Middle frontal gyrus (tissue), 1 donor: ENCODE results near the gene ASCC3.
"Not testable (repeated sequence)": the region's sequence is repeated elsewhere in the genome, so short reads cannot be mapped to it uniquely, and the experiment has no call there.

ENCODE experiments used
- DNase-seq: peaks from one replicate; pipeline ENCODE4 v3.0.0-alpha.2; 2015; ENCODE audit warnings: low spot score; ENCODE audit errors: extremely low spot score

The ASCC3 gene

GRCh38 chr6:100890646-100891045, 9.5 kb upstream of the ASCC3 start:
- DNase-seq: not testable (repeated sequence)

GRCh38 chr6:100889351-100889750, 8.2 kb upstream of the ASCC3 start:
- DNase-seq: no peak

- no peak for DNase-seq
Measured at GRCh38 chr6:100886076-100886475, 4.9 kb upstream of the ASCC3 start.

DNA sequence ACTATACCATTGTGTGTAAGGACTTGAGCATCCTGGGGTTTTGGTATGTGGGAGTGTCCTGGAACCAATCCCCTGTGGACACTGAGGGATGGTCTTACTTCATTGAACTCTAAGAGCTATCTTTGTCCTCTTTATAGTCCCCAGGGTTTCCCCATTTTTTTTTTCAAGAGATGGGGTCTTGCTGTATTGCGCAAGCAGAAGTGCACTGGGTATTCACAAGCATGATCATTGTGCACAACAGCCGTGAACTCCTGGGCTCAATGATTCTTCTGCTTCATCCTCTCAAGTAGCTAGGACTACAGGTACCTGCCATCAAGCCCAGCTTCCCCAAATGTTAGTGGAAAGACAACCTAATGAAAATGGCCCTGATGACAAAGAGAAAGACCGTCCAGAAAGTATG, 2.2 kb upstream of the ASCC3 start:
- DNase-seq: no peak

DNA sequence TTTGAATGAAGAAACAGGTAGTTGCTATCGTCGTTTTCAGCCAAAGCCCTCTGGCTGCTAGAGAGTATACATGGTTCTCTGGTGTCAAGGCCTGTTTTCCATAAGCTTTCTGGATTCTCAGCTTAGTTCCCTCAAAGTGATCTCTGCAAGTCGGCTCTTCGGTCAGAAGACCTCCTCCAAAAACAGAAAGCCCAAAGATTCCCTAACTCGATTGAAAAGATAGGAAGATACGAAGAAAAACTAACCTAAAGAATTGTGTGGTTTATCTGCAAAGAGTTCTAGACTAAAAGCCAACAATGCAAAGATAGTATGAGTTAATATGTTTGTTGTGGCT, 545 bp upstream of the ASCC3 start:
- no peak for DNase-seq

- no peak for DNase-seq
Measured at GRCh38 chr6:100880149-100880852, 828 bp downstream of the ASCC3 start.

- DNase-seq: no peak
Measured at GRCh38 chr6:100879317-100879716, 1.8 kb downstream of the ASCC3 start.

DNA sequence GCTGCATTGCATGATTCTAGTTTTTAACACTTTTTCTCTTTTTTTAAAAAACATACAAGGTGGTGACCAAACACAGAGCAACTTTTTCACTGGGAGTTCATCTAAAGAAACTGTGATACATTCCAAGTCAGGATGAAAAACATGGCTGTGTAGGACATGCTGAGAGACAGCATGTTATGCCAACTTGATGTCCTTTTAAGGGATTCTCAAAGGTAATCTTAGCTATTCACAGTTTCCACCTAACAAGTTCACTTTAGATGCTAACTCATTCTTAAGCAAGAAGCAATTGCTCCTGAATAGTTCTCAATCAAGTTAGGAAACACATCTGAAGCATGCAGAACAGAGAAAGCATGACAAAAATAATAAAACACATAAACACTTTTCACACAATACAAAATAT, 3.3 kb downstream of the ASCC3 start:
- DNase-seq: no peak

GRCh38 chr6:100876251-100876650, 4.9 kb downstream of the ASCC3 start:
- DNase-seq: no peak

DNA sequence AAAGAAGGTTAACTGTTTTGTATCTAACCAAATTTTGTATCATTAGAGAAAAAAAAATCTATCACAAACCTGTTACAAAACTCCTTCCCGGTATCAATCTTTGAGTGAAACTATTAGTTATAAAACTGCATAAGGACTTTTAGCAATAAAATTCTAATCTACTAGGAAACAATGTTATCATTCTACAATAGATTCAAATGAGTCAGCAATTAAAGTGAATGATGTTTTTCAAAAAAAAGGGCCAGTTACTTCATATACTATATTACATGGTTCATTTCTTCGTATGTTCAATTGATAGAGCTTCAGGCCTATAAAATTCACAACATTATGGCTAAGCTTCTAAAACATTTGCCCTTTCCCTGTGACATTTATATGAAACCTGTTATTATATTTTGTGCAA, 15.6 kb downstream of the ASCC3 start:
- no peak for DNase-seq

DNA sequence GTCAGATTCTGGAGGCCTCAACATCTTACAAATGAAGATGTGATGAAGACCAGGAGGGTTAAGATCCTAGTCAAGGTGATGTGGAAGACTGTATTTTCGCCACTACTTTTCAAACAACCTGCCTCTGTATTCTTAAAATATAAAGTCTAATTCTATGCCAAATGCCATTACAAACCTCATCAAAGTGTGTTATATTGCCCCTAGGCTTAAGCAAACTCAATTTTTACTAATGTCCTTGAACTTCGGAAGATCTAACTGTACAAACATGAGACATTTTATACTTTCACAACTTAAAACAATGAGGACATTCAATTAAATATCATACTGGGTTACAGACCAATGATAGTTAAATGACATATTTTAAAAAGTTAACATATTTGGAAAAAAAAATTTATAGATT, 19.1 kb downstream of the ASCC3 start:
- DNase-seq: no peak

- no peak for DNase-seq
Measured at GRCh38 chr6:100856146-100856545, 25.0 kb downstream of the ASCC3 start.

GRCh38 chr6:100851819-100852218, 29.3 kb downstream of the ASCC3 start:
- no peak for DNase-seq

DNA sequence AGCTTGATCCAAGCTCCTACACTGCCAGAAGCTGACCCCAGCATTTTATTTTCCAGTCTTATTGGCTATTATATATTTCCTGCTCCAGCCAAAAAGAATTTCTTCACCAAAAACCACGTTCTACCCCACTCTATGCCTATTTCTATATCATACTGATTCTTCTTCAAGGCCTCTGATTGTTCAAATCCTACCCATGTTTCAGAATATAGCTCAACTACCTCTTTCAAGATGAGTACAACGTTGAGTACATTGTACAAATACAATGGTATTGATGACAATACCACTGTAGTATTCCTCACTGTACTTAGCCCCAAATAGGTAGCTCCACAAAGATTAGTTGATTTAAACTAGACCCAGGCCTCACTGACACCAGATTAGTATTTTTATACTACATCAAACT, 31.0 kb downstream of the ASCC3 start:
- DNase-seq: no peak

- no peak for DNase-seq
Measured at GRCh38 chr6:100846276-100846675, 34.9 kb downstream of the ASCC3 start.

GRCh38 chr6:100845676-100846075, 35.5 kb downstream of the ASCC3 start:
- no peak for DNase-seq

- no peak for DNase-seq
Measured at GRCh38 chr6:100839419-100839818, 41.7 kb downstream of the ASCC3 start.

- DNase-seq: no peak
Measured at GRCh38 chr6:100838011-100838410, 43.1 kb downstream of the ASCC3 start.

DNA sequence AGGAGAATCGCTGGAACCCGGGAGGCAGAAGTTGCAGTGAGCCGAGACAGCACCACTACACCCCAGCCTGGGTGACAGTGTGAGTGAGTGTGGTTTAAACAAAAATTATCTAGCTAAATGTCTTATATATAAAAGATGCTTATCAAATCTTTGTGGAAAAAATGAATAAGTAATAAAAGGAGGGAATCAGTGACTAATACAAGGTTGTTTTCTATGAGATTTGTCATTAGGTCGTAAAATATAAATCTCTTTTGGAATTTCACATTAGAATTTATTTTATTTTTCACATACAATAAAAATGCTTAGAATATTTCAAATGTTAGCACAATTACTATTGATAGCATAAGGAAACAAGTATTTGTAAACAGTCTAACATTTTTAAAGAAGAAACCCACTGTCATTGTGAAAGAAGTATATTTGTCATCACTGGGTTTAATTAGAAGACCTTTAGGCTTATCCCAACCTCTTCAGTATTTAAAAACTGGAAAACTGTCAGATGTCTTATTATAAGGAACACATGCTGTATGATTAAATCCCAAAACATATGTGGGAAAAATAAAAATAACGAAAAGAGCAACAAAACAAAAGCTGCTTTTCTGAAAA, 47.1 kb downstream of the ASCC3 start:
- DNase-seq: no peak

- DNase-seq: not testable (repeated sequence)
Measured at GRCh38 chr6:100829077-100829595, 52.0 kb downstream of the ASCC3 start.

DNA sequence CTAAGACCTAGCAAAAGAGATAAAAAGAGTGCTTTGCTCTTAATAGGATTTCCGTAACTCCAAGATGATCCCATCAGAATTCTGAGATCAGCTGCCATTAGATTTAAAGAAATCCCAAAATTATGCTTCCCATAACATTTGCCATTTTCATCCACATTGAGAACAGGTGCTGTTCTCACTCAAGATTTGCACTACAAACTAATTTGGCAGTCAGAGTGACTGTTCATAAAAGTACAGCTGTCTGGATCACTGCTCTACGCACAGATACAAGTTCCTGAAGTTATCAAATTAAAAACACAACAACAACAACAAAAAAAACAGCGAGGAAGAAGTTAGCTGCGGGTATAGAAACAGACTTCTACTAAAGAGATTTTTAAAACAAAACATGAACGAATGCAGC, 58.1 kb downstream of the ASCC3 start:
- DNase-seq: no peak

- no peak for DNase-seq
Measured at GRCh38 chr6:100818066-100818465, 63.1 kb downstream of the ASCC3 start.

DNA sequence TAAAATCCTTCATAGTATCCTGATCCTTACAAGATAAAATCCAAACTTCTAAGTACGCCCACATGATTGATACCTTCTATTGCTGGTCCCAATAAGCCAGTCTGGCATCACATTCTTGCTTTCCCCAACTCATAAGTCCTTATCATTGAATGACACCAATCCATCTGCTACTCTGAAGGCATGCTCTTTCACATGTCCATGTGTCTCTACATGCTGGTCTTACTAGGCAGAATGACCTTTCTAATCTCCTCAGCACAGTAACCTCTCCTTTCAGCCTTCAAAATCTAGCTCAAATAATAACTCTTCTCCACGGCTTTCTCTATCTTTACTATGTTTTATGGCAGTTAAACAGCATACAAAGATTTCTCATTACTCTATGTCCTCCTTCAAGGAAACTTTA, 71.1 kb downstream of the ASCC3 start:
- DNase-seq: no peak
